Right lobe of liver (tissue), 4 donors: ENCODE data around the gene TSGA10IP.

Experiments used
- CTCF ChIP-seq, 4 donors: fragments of 200-600 bp in 3 of 4; fragments of 450-650 bp in 1 of 4; IDR thresholded peaks; one replicate each; pipeline versions ENCODE4 v1.5.1 to v1.8.0; 2016 to 2022; ENCODE audit warnings: antibody characterized with exemption in 4 of 4, mild to moderate bottlenecking in 2 of 4
- POLR2A ChIP-seq: fragments of 450-650 bp; IDR thresholded peaks from one replicate; pipeline ENCODE4 v1.6.1; 2017; ENCODE audit warnings: antibody characterized with exemption, mild to moderate bottlenecking
- donor health status: DM: no; HTN: no; CAD: no.
- donor health status: DM: no; HTN: no; CAD: no.
- donor health status: DM: no; HTN: yes; CAD: no.

GRCh38 chr11:65898656-65899355 is 46.5 kb upstream of the TSGA10IP start:
- TF ChIP-seq CTCF (IDR thresholded peaks at IDR 0.05): no peak
- TF ChIP-seq POLR2A: no peak
